ENCODE measurements around the gene WDFY2. TPM values are rescaled to one million over a fixed set of nuclear protein-coding genes. Genes with fewer than 3 reads are reported as not detected.

Gene WDFY2
- total and polyA plus RNA-seq, 8 donors = 11.4 to 25.2 (median 17.2) TPM

- ATAC-seq (no peak), FAIRE-seq (no peak), DNase-seq (no peak)
- no peaks in the 10 kb centered on the region for H3K9me3 ChIP-seq
- no peaks in the 10 kb centered on the region for H3K27me3 ChIP-seq
- 73 to 81% methylated on average over 6 of the region's 6 CpGs for WGBS, 2 donors
- H3K27ac ChIP-seq = peak overlapping the region; percentile 84 to 93 (median 90)
- H3K4me3 ChIP-seq = no peak overlapping the region
- intact Hi-C loops (cut with DNase I) = no loop called here
- peaks cover 45 to 47% (median 46%) of the 10 kb centered on the region in 3 donors for H3K4me1 ChIP-seq
- no peaks in the 10 kb centered on the region for H3K36me3 ChIP-seq
- TF ChIP-seq CTCF (IDR thresholded peaks at IDR 0.05) = no peak
Observed at GRCh38 chr13:51772781-51773180, 188.5 kb downstream of the WDFY2 start.

GRCh38 chr13:51773515-51773914 lies 189.3 kb downstream of the WDFY2 start:
- ATAC-seq = no peak

GRCh38 chr13:51776179-51776578 lies 191.9 kb downstream of the WDFY2 start:
- H3K27me3 ChIP-seq = no peaks in the 10 kb centered on the region
- no peak for FAIRE-seq
- peak overlapping the region in 1 of 4 donors; percentile 9 for H3K4me3 ChIP-seq
- intact Hi-C loops (cut with DNase I) = no loop called here
- H3K36me3 ChIP-seq = no peaks in the 10 kb centered on the region
- WGBS, 2 donors = 49 to 52% methylated on average over 7 of the region's 7 CpGs
- peak in 4 of 6 donors; percentile 53 to 71 (median 62) for DNase-seq
- no peak for ATAC-seq
- peak overlapping the region in 2 of 4 donors; percentile 84 to 88 for H3K27ac ChIP-seq
- no peaks in the 10 kb centered on the region for H3K9me3 ChIP-seq
- TF ChIP-seq CTCF (IDR thresholded peaks at IDR 0.05) = no peak
- peaks cover 41 to 53% (median 48%) of the 10 kb centered on the region in 3 donors for H3K4me1 ChIP-seq

More at GRCh38 chr13:51773515-51773914, 189.3 kb downstream of the WDFY2 start:
- Histone ChIP-seq H3K4me3 (no peak overlapping the region), H3K27me3 (no peaks in the 10 kb centered on the region), H3K9me3 (no peaks in the 10 kb centered on the region), H3K27ac (peak overlapping the region in 1 of 4 donors; percentile 90), H3K4me1 (peaks cover 52 to 54% (median 52%) of the 10 kb centered on the region in 3 donors), H3K36me3 (no peaks in the 10 kb centered on the region)
- no peak for FAIRE-seq
- intact Hi-C loops (cut with DNase I) = no loop called here
- DNase-seq = no peak
- 91 to 93% methylated on average over 11 of the region's 11 CpGs for WGBS, 2 donors
- TF ChIP-seq CTCF (IDR thresholded peaks at IDR 0.05) = no peak

- no peak for TF ChIP-seq CTCF (IDR thresholded peaks at IDR 0.05)
- no peaks in the 10 kb centered on the region for H3K9me3 ChIP-seq
- 40 to 56% methylated on average over 9 of the region's 9 CpGs for WGBS, 2 donors
- intact Hi-C loops (cut with DNase I) = no loop called here
- H3K4me3 ChIP-seq = peak overlapping the region in 1 of 4 donors; percentile 2
- FAIRE-seq (no peak), ATAC-seq (no peak), DNase-seq (peak in 4 of 6 donors; percentile 37 to 76 (median 44))
- no peaks in the 10 kb centered on the region for H3K27me3 ChIP-seq
- H3K4me1 ChIP-seq = peaks cover 46 to 53% (median 53%) of the 10 kb centered on the region in 3 donors
- no peaks in the 10 kb centered on the region for H3K36me3 ChIP-seq
- H3K27ac ChIP-seq = peak overlapping the region; percentile 56 to 88 (median 72)
Observed at GRCh38 chr13:51777921-51778320, 193.7 kb downstream of the WDFY2 start.

- DNase-seq = peak in 5 of 6 donors; percentile 42 to 78 (median 52)
- FAIRE-seq = no peak
- WGBS, 2 donors = 10 to 11% methylated on average over 10 to 11 of the region's 11 CpGs
- no peaks in the 10 kb centered on the region for H3K9me3 ChIP-seq
- TF ChIP-seq CTCF (IDR thresholded peaks at IDR 0.05) = no peak
- ATAC-seq = peak in 3 of 4 donors; percentile 7 to 30 (median 27)
- peak overlapping the region in 1 of 4 donors; percentile 2 for H3K4me3 ChIP-seq
- no peaks in the 10 kb centered on the region for H3K36me3 ChIP-seq
- intact Hi-C loops (cut with DNase I) = no loop called here
- H3K27me3 ChIP-seq = no peaks in the 10 kb centered on the region
- H3K4me1 ChIP-seq = peaks cover 51 to 58% (median 58%) of the 10 kb centered on the region in 3 donors
- H3K27ac ChIP-seq = peak overlapping the region; percentile 56 to 88 (median 72)
Observed at GRCh38 chr13:51778392-51778791, 194.1 kb downstream of the WDFY2 start.

All from pancreas (tissue), 10 donors.